Activated T-cell treated with anti-CD3 and anti-CD28 coated beads for 24 hours (primary cell): ENCODE data around the gene TNS3.

ENCODE experiments used
- DNase-seq: peaks from one replicate; pipeline ENCODE4 v3.0.0-alpha.2; 2020; ENCODE audit warnings: low read depth

TNS3 gene

DNA sequence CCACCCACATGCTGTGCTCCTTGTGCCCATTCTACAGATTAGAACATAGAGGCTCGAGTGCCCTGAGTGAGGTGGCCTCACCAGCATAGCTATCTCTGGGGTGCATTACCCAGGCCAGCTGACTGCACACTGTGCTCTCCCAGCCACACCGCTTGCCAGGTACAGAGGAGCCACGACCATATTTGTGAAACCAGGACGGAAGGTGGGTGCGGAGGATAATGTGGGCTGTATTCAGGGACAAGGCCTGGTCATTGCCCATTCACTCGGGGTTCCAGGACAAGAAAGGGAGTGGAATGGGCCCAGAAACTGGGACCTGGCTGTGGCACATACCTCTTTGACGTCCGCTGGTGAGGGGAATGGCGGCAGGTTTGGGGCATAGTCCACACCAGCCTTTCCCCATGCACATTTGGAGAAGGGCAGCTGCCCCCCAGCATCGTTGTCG is 236.0 kb downstream of the TNS3 start:
- DNase-seq, result no peak

GRCh38 chr7:47344171-47344955 is 237.5 kb downstream of the TNS3 start:
- DNase-seq, result no peak

DNA sequence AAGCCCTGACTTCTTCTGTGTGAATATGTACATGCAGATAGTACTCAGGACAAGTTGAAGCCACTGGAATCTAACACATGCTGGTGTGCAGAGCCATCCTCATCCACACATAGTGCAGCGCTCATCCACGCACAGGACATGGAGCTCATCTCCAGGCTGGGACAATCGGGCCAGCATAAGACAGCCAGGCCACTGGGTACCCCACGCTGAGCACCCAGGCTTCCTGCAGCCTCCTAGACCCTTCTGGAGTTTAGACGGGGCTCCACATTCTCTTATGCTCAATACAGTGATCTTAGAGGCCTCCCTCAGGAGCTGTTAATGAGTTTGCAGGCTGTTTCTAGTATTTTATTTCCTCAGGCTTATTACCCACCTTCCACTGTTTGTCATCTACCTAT is 238.9 kb downstream of the TNS3 start:
- DNase-seq, result no peak

GRCh38 chr7:47342296-47343060 is 239.4 kb downstream of the TNS3 start:
- DNase-seq, result no peak

DNA sequence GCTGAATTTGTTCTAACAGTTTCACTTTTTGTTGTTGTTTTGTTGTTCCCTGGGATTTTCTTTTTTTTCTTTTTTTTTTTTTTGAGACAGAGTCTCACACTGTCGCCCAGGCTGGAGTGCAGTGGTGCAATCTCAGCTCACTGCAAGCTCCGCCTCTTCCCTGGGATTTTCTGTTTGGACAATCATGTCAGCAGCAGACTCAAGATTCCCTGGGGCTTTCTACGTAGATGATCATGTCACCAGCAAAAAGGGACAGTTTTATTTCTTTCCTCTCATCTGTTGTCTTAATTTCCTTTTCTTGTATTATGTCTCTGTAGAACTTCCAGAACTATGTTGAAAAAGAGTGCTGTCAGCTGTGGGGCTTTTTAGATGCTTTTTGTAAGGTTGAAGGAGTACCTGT is 241.4 kb downstream of the TNS3 start:
- DNase-seq, result no peak

GRCh38 chr7:47338026-47338425 is 243.9 kb downstream of the TNS3 start:
- no peak for DNase-seq

GRCh38 chr7:47337531-47337930 is 244.4 kb downstream of the TNS3 start:
- no peak for DNase-seq

- DNase-seq, result no peak
Observed at GRCh38 chr7:47336472-47337425, 245.2 kb downstream of the TNS3 start.

DNA sequence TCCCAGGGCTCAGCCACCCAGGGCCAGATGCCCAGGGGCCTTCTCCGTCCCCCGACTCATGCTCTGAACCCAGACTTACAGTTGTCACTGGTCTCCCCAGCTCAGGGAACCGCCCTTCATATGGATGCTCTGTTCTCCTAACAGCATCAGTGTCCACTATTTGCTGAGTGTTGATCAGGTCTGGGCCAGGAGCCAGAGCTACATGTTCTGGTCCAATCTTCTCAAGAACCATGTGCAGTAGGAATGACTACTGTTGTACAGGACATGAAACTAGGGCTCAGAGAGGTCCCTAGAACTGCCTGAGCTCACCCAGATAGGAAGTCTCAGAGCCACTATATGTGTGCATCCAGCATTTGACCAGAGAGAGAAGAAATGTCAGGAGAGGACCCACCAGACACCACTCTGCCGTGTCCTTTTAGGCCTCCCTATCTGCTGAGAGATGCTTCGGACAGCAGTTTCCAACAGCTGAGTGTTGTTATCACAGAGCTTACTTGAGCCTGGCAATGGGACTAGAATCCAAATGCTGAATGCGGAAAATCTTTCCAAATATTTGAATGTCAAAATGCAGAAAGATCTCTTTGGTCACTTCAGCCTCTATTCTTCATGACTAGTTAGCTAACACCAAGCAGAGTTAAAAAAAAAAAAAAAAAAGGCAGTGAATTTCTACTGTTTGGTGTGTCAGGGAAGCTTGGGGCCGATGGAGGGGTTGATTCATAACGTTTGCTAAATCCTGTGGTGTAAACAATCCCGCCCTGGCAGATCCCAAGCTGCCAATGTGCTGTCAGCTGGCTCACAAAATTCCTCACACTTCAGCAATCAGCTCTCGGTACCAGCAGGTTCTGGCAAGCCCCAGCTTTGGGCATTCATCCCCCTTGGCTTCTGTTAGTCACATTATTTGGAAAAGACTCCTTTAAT is 246.1 kb downstream of the TNS3 start:
- DNase-seq, result no peak

DNA sequence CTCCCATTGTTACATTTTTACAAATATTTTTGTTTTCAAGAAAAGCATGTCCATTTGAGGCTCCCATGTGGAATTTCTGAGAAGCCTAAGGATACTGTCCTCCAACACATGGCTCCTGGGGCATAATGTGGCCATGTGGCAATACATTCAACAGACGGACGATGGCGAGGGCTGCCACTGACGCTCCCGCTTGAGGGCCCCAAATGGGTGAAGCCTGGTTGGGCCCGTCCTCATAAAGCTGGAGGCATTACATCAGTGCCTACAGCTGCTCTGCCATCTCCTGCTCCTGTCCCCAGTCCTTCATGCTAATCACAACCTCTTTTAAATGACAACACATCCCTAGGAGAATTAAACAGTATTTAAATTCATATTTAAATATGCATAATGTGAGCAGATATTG is 246.8 kb downstream of the TNS3 start:
- DNase-seq, result no peak

GRCh38 chr7:47333959-47334358 is 248.0 kb downstream of the TNS3 start:
- DNase-seq, result no peak

GRCh38 chr7:47333554-47333887 is 248.4 kb downstream of the TNS3 start:
- DNase-seq, result no peak

GRCh38 chr7:47332681-47333553 is 249.0 kb downstream of the TNS3 start:
- DNase-seq, result no peak

- no peak for DNase-seq
Observed at GRCh38 chr7:47332213-47332612, 249.7 kb downstream of the TNS3 start.

- no peak for DNase-seq
Observed at GRCh38 chr7:47331179-47331565, 250.7 kb downstream of the TNS3 start.

GRCh38 chr7:47330561-47331178 is 251.2 kb downstream of the TNS3 start:
- DNase-seq, result no peak

- no peak for DNase-seq
Observed at GRCh38 chr7:47330026-47330425, 251.9 kb downstream of the TNS3 start.

DNA sequence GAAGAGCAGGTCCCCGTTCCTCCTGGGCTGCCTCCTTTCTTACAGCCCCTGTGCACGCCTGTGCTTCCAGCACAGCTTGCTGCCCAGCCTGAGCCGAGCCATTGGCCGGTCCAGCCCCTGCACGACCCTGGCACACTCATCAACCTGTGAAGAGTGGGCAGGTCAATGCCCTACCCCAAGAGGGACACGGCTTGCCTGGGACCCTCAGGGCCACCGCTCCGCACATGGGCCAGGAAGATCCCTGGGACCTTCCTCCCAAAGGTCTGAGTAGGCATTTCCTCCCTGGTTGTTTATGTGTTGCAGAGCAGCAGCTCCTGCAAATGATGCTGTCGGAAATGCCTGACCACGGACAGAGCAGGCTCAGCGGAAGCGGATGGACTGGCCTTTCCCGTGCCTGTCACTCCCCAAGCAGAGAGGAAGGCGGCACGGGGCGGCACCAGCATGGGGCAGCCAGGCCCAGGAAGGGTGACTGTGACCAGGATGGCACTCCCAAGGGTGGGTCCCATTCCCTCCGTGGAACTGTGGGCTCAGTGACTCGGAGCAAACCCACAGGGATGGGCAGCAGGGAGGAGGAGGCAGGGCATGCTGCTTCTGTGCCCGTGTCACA is 252.5 kb downstream of the TNS3 start:
- DNase-seq, result no peak
